ENCODE data around the gene UBE3A.

UBE3A gene

DNA sequence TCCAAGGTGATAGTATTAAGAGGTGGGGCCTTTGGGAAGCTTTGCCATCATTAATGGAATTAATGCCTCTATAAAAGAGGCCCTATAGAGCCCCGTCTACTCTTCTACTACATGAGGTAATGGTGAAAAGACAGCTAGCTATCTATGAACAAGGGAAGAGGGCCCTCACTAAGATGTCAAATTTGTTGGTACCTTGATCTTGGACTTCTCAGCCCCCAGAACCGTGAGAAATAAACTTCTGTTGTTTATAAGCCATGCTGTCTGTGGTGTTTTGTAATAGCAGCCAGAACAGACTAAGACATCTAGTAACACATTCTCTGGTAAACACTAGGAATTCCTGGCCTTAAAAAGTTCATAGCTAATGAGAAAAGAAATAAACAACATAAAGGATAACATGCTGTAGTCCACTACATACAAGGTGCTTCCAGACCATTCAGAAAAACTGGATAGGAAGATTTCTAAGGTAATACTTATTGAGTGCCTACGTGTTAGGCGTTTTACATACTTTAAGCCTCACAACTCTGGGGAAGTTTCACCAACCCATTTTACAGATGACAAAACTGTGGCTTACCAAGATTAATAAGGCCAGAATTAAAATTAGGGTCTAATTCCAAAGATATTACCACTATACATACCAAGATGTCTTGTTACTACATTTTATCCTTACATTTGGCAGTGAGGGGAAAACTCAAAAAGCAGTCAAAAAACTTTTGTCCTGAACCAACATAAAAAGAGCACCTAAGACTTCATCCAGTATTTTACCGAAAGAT lies 3.2 kb downstream of the UBE3A start:
- TF ChIP-seq ISL1 (CRISPR knock-in tag; IDR thresholded peaks at IDR 0.05) (no peak), TCF4 (CRISPR knock-in tag; IDR thresholded peaks at IDR 0.05; ENCODE audit: borderline replicate concordance) (no peak), ESRRG (CRISPR knock-in tag; IDR thresholded peaks at IDR 0.05) (no peak), CSDC2 (CRISPR knock-in tag; IDR thresholded peaks at IDR 0.05) (no peak), ZFP30 (CRISPR knock-in tag; IDR thresholded peaks at IDR 0.05) (no peak), SNAI2 (CRISPR knock-in tag; IDR thresholded peaks at IDR 0.05) (no peak), TOX (CRISPR knock-in tag; IDR thresholded peaks at IDR 0.05; ENCODE audit: borderline replicate concordance) (no peak), ZNF565 (CRISPR knock-in tag; conservative IDR thresholded peaks at IDR 0.05; ENCODE audit: low read depth) (no peak), GLIS3 (CRISPR knock-in tag; IDR thresholded peaks at IDR 0.05) (no peak), BACH2 (CRISPR knock-in tag; IDR thresholded peaks at IDR 0.05; ENCODE audit: borderline replicate concordance) (no peak), RARB (CRISPR knock-in tag; IDR thresholded peaks at IDR 0.05) (no peak)
- TF ChIP-seq, protein P1, sequence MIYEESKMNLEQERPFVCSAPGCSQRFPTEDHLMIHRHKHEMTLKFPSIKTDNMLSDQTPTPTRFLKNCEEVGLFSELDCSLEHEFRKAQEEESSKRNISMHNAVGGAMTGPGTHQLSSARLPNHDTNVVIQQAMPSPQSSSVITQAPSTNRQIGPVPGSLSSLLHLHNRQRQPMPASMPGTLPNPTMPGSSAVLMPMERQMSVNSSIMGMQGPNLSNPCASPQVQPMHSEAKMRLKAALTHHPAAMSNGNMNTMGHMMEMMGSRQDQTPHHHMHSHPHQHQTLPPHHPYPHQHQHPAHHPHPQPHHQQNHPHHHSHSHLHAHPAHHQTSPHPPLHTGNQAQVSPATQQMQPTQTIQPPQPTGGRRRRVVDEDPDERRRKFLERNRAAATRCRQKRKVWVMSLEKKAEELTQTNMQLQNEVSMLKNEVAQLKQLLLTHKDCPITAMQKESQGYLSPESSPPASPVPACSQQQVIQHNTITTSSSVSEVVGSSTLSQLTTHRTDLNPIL (CRISPR knock-in tag; IDR thresholded peaks at IDR 0.05; ENCODE audit: low read depth) = no peak
- TF ChIP-seq, protein P2, sequence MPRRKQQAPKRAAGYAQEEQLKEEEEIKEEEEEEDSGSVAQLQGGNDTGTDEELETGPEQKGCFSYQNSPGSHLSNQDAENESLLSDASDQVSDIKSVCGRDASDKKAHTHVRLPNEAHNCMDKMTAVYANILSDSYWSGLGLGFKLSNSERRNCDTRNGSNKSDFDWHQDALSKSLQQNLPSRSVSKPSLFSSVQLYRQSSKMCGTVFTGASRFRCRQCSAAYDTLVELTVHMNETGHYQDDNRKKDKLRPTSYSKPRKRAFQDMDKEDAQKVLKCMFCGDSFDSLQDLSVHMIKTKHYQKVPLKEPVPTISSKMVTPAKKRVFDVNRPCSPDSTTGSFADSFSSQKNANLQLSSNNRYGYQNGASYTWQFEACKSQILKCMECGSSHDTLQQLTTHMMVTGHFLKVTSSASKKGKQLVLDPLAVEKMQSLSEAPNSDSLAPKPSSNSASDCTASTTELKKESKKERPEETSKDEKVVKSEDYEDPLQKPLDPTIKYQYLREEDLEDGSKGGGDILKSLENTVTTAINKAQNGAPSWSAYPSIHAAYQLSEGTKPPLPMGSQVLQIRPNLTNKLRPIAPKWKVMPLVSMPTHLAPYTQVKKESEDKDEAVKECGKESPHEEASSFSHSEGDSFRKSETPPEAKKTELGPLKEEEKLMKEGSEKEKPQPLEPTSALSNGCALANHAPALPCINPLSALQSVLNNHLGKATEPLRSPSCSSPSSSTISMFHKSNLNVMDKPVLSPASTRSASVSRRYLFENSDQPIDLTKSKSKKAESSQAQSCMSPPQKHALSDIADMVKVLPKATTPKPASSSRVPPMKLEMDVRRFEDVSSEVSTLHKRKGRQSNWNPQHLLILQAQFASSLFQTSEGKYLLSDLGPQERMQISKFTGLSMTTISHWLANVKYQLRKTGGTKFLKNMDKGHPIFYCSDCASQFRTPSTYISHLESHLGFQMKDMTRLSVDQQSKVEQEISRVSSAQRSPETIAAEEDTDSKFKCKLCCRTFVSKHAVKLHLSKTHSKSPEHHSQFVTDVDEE (CRISPR knock-in tag; IDR thresholded peaks at IDR 0.05) = no peak
- TF ChIP-seq, protein P3, sequence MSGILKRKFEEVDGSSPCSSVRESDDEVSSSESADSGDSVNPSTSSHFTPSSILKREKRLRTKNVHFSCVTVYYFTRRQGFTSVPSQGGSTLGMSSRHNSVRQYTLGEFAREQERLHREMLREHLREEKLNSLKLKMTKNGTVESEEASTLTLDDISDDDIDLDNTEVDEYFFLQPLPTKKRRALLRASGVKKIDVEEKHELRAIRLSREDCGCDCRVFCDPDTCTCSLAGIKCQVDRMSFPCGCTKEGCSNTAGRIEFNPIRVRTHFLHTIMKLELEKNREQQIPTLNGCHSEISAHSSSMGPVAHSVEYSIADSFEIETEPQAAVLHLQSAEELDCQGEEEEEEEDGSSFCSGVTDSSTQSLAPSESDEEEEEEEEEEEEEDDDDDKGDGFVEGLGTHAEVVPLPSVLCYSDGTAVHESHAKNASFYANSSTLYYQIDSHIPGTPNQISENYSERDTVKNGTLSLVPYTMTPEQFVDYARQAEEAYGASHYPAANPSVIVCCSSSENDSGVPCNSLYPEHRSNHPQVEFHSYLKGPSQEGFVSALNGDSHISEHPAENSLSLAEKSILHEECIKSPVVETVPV (CRISPR knock-in tag; IDR thresholded peaks at IDR 0.05) = no peak
- TF ChIP-seq, protein P4, sequence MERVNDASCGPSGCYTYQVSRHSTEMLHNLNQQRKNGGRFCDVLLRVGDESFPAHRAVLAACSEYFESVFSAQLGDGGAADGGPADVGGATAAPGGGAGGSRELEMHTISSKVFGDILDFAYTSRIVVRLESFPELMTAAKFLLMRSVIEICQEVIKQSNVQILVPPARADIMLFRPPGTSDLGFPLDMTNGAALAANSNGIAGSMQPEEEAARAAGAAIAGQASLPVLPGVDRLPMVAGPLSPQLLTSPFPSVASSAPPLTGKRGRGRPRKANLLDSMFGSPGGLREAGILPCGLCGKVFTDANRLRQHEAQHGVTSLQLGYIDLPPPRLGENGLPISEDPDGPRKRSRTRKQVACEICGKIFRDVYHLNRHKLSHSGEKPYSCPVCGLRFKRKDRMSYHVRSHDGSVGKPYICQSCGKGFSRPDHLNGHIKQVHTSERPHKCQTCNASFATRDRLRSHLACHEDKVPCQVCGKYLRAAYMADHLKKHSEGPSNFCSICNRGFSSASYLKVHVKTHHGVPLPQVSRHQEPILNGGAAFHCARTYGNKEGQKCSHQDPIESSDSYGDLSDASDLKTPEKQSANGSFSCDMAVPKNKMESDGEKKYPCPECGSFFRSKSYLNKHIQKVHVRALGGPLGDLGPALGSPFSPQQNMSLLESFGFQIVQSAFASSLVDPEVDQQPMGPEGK (CRISPR knock-in tag; IDR thresholded peaks at IDR 0.05; ENCODE audit: borderline replicate concordance) = no peak
- ATAC-seq = no peak

DNA sequence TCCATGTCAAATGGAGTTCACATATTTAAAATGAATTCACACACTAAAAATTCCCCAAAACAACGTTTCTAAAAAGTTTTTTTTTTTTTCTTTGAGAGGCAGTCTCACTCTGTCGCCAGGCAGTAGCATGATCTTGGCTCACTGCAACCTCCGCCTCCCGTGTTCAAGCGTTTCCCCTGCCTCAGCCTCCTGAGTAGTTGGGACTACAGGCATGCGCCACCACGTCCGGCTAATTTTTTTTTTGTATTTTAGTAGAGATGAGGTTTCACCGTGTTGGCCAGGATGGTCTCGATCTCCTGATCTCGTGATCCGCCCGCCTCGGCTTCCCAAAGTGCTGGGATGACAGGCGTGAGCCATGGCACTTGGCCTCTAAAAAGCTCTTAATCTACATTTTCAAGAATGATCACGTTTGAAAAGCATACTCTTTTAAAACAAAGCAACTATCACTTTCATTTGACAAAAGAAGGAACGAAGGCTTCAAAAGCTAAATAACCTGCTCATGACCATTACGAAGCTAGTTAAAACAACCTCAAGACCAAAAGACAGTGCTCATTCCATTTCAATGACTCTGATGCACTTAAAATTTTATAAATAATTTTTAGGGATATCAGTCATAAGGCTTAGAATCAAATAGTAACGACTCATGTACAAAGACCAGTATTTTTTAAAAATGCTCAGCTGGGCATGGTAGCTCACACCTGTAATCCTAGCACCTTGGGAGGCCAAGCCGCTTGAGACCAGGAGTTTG lies 5.5 kb downstream of the UBE3A start:
- no peak for ATAC-seq
- TF ChIP-seq TOX (CRISPR knock-in tag; IDR thresholded peaks at IDR 0.05; ENCODE audit: borderline replicate concordance) (no peak), ZNF565 (CRISPR knock-in tag; conservative IDR thresholded peaks at IDR 0.05; ENCODE audit: low read depth) (no peak), ZNF8 (CRISPR knock-in tag; IDR thresholded peaks at IDR 0.05) (no peak), ZFP3 (CRISPR knock-in tag; IDR thresholded peaks at IDR 0.05) (no peak), PPARA (CRISPR knock-in tag; IDR thresholded peaks at IDR 0.05; ENCODE audit: borderline replicate concordance) (no peak), GLIS3 (CRISPR knock-in tag; IDR thresholded peaks at IDR 0.05) (no peak), ESRRG (CRISPR knock-in tag; IDR thresholded peaks at IDR 0.05) (no peak), ZFP30 (CRISPR knock-in tag; IDR thresholded peaks at IDR 0.05) (no peak), ZC3H10 (CRISPR knock-in tag; IDR thresholded peaks at IDR 0.05) (no peak), TCF4 (CRISPR knock-in tag; IDR thresholded peaks at IDR 0.05; ENCODE audit: borderline replicate concordance) (no peak), RARB (CRISPR knock-in tag; IDR thresholded peaks at IDR 0.05) (no peak), BACH2 (CRISPR knock-in tag; IDR thresholded peaks at IDR 0.05; ENCODE audit: borderline replicate concordance) (no peak), CSDC2 (CRISPR knock-in tag; IDR thresholded peaks at IDR 0.05) (no peak), ISL1 (CRISPR knock-in tag; IDR thresholded peaks at IDR 0.05) (no peak)
- TF ChIP-seq, protein P2 (CRISPR knock-in tag; IDR thresholded peaks at IDR 0.05) = no peak
- TF ChIP-seq, protein P3 (CRISPR knock-in tag; IDR thresholded peaks at IDR 0.05) = no peak
- TF ChIP-seq, protein P5, sequence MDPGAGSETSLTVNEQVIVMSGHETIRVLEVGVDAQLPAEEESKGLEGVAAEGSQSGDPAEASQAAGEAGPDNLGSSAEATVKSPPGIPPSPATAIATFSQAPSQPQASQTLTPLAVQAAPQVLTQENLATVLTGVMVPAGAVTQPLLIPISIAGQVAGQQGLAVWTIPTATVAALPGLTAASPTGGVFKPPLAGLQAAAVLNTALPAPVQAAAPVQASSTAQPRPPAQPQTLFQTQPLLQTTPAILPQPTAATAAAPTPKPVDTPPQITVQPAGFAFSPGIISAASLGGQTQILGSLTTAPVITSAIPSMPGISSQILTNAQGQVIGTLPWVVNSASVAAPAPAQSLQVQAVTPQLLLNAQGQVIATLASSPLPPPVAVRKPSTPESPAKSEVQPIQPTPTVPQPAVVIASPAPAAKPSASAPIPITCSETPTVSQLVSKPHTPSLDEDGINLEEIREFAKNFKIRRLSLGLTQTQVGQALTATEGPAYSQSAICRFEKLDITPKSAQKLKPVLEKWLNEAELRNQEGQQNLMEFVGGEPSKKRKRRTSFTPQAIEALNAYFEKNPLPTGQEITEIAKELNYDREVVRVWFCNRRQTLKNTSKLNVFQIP (CRISPR knock-in tag; IDR thresholded peaks at IDR 0.05; ENCODE audit: borderline replicate concordance, low read depth) = no peak
- TF ChIP-seq, protein P4 (CRISPR knock-in tag; IDR thresholded peaks at IDR 0.05; ENCODE audit: borderline replicate concordance) = no peak
